Stimulated activated CD4-positive, alpha-beta T cell treated with anti-CD3 and anti-CD28 coated beads, Interleukin-4, amount 100 ng/mL, for 1 hour (primary cell): Measurements from ENCODE around the gene DACT2.
"Not testable (repeated sequence)": the region's sequence is repeated elsewhere in the genome, so short reads cannot be mapped to it uniquely, and the experiment has no call there.

Experiments used
- DNase-seq: peaks from one replicate; pipeline ENCODE4 v3.0.0-alpha.2; 2020

The DACT2 gene

DNA sequence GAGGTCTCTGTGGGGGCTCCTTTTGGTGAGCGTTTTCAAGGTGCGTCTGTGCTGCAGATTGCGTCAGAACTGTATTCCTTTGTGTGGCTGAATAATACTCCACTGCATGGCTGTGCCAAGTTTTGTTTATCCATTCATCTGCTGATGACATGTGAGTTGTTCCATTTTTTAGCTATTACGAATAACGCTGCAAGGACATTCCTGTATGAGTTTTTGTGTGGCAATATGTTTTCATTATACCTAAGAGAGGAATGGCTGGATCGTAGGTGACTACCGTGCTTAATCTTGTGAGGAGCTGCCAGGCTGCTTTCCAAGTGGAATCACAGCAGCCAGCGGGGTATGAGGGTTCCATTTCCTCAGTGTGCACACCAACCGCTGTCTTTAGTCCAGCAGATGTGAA, 1.1 kb upstream of the DACT2 start:
- DNase-seq = no peak

DNA sequence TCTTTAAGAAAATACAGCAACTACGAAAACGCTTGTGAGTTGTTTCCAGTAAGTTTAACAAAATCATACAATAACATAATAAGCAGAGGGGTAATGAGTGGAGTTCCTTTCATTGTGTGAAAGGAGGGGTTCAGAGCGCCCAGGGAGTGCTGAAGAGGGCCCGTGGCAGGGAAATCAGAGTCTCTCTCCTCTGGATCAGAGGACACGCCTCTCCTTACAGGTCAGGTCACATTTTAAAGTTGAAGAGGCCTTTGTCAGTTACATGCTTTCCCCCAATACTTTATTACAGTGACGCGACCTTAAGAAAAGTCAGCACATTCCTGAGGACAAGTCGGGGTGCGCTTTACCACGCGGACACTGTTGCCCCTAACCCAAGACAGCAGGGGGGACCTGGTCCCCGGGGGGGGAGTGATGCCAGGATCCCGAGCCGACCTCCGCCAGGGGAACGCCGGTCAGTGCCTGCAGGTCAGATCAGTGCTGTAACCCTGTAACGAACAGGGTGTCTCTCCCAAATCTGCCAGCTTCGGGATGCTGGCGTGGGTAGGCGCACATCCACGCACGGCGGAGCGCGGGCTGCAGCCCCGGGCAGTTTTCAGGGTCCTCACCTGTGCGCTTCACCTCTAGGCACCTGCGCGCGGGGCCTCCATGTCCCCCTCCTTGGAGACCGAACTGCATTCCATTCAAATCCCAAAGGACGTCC, 848 bp downstream of the DACT2 start:
- DNase-seq = no peak

DNA sequence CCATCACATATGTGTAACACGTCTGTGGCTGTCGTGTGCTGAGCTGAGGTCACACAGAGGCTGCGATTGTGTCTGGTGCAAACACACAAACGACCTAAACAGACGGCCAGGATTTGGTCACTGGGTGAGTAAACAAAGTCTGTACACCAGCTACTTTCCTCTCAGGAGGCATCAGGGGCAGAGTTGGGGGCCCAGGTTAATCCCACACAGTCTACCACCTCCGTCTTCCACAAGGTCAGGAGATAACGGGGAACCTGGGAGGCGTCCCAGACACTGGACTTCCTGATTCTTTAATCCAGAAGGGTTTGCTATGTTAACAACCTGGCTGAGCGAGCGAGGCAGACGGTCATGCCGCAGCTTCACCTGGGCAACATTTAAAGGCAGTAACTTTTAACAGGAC, 1.5 kb downstream of the DACT2 start:
- DNase-seq = no peak

DNA sequence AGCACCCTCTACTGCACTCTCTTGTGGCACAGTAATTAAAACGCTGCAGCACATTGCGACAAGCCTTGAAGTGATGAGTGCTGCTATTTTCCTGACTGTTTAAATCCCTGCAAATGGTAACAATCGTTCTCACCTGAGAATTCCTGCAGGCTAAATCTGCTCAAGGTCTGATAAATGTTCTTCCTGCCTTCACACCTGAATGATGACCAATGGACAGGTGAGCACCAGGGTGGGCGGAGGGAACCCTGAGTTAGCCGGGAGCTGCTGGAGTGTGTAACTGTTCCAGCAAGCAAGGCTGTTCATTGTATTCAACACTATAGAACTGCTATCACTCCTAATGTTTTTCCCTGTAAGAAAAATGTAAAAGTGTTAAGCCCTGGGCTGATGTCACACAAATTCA, 4.0 kb downstream of the DACT2 start:
- no peak for DNase-seq

DNA sequence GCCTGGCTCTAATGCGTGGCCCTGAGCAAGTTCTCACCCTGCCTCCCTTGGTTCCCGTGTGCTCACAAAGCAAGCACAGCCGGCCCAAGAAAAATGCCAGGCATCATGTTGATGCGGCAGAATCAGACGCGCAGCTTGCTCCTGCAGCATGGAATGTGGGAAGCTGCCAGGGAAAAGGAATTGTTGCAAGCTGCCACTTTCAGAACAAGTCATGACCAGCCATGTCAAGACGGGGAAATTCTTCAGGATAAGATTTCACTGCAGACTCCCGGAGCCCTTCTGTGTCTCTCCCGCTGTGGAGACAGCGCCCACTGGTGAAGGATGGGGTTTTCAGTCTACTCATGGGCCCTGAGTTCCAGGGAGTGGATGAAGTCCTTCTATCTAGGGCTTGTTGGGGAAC, 4.6 kb downstream of the DACT2 start:
- DNase-seq = no peak

DNA sequence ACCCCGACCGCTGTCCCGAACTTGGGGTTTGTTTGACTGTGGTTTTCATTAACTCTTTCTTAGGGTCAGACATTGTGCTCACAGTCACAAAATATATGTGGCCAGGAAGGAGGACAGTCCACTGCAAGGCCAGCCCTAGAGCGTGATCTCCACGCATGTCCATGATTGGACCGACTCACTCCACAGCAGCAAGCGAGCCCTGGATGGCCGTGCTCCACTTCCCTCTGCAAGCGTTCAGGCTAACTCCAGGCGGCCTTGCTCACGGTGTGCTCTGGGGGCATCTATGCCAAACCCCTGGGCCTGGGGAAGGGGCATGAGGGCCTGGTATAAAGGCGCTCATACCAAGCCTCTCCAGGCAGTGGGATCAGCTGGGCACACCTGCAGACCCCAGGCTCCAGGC, 5.6 kb downstream of the DACT2 start:
- DNase-seq = no peak

DNA sequence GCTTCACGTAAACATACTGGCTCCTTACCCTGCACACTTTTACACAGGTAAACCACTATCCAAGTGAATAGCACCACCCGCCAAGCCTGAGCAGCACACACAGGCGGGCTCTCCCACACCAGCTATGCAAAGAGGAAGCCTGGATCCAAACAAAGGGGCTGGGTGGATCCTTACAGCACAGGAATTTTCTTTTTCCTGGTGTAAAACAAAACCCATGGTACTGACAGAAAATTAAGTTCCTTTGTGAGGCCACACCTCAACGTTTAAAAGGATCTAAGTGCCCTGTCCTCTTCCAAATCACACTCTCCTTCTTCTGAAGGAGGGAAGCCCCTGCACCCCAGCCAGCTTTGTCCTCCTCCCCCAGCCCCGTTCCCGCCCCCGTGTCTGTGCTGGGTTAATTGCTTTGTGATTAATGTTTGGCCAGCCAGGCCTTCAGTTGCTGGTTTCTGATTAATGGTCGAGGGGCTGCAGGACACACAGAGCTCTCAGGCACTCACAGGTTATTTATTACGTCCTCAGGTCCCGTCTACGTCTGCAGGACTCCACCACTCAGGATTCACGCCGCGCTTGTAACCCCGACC, 6.1 kb downstream of the DACT2 start:
- DNase-seq = no peak

DNA sequence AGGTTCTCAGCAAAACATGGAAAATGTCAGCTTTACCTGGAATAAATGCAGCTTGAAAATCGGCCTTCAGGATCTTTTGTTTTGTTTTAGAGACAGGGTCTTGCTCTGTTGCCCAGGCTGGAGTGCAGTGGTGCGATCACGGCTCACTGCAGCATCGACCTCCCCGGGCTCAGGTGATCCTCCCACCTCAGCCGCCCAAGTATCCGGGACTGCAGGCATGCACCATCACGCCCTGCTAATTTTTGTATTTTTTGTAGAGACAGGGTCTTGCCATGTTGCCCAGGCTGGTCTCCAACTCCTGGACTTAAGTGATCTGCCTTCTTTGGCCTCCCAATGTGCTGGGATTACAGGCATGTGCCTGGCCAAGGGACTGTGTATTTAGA, 7.5 kb downstream of the DACT2 start:
- not testable (repeated sequence) for DNase-seq

DNA sequence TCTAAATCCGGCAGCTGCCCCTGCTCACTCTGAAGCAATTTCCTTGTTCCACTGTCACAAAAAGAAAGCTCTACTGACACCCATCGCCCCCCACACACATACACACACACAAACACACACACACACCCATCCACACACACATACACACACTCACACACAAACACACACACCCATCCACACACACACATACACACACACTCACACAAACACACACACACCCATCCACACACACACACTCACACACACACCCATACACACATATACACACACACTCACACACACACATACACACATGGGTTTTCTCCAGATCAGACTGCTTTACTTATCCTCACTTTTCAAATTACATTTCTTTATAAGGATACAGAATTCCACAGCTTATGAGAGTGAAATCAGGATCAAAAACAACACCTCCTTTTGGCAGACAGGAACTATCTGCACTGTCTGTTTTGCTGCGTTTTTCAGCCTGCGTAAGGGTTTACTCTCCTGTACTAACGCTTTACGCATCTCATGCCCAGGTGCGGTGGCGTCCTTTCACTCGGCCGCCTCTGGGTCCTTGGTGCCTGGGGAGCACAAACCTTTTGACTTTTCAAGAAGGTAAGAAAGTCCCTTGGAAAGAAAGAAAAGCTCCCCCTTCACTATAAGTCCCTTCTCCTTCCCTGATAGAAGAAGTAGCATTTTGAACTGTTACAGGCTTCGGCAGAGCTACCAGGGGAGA, 8.0 kb downstream of the DACT2 start:
- no peak for DNase-seq

DNA sequence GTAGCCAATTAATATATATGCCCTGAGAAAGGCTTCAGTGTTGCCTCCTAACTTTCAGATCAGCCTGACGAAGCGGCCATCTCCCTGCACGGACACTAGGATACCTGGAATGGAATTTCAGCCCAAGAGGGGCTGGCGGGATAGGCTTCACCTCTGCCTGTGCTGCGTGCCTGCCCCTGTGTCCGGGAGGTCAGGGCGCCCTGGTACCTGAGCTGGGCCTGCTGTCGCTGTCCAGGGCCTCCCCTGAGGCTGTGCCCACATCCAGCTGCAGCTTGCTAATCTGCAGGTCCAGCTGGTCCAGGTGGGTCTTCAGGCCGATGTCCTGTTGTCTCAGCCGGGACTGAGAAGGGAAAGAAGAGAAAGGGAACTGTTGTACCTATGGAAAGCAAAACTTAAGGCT, 8.6 kb downstream of the DACT2 start:
- no peak for DNase-seq

DNA sequence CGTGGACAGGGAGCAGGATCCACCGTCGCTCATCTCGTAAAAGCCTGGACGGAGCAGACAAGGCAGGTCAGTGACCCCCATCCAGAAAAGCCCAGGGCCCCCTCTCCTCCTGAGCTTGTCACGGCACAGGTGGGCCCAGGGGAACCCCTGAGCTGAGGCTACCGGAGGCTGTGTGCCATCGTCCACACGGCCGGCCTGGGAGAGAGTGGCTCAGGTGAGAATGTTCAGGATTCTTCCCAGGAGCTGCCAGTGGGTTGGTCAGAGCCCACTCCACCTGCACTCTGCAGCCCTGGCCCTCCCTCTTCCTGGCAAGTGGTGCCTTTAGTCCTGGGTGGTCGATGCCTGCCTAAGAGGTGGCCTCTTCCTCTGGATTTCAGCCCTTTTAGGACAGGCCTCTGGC, 9.2 kb downstream of the DACT2 start:
- DNase-seq = no peak

DNA sequence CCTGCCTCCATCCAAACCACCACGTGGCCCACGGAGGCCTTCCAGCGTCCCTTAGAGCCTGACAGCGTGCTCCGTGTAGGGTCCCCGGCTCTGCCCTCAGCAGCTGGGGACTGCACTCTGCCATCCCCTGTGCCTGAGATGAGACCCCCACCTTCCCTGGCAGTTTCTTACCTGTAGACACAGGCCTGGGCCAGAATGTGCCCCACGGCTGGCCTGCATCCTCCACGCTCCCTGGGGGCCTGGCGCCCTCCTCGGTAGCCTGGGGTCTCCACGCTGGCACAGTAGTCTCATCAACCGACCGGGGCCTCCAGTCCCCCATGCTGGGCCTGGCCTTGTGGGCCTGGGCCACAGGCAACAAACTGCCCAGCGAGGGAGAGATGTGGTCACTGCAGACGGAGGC, 9.6 kb downstream of the DACT2 start:
- DNase-seq = no peak

DNA sequence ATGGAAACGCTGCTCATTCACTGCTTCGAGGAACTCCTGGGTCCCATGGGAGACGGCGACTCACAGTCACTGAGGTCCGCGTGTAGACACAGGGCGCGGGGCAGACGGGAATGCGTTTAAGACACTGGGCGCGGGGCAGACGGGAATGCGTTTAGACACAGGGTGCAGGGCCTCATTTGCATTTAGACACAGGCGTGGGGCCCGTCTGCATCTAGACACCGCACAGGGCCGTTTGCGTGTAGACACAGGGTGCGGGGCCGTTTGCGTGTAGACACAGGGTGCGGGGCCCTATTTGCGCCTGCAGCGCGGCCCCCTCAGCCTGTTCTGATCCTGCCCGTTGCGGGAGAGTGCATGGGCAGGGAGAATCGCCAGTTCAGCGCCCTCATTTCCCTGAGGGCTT, 10.4 kb downstream of the DACT2 start:
- DNase-seq = no peak

DNA sequence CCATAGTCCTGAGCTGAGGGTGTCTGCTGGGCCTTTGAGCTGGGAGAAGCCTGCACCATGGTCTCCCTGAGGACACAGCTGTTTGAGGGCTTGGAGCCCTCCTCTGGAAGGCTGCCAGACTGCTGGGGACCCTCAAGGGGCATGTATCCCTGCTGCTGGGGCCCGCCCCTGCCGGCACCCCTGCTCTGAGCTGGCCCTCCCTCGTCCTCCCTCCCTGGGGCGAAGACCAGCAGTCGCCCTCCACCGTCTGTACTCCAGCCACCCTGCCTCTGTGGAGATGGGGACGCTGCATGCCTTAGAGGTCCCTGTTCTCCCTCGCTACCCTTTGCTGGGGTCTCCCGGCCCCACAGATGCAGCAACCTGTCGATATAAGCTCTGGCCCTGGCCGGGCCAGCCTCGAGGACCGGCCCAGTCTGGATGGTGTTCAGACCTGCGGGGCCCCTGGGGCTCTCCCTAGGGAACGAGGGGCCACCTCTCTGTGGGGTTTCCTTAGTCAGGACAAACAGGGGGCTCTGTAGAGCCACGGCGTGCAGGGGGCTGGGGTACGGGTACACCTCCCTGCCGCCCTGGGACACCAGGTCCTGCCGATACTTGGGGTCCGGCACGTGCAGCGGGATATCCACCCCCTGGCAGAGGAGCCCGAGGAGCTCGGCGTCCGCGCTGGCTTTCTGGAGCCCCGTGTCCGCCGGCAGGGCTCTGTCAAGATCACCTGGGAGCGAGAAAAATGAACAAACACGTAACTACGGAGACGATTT, 11.0 kb downstream of the DACT2 start:
- DNase-seq = no peak

DNA sequence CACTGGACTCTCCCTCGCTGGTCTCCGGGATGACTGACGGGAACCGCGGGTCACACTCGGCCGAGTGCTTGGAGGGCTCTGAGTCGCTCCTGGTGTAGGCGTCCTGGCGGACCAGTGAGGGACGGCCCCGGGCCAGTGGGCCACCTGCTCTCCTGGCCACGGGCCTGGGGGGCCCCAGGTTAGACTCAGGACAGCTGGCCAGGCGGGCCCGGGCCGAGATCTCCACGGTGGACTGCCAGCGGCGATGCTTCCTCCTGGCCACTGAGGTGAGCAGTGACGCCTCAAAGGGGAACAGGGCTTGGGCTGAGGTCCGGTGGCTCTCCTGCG, 11.9 kb downstream of the DACT2 start:
- no peak for DNase-seq

DNA sequence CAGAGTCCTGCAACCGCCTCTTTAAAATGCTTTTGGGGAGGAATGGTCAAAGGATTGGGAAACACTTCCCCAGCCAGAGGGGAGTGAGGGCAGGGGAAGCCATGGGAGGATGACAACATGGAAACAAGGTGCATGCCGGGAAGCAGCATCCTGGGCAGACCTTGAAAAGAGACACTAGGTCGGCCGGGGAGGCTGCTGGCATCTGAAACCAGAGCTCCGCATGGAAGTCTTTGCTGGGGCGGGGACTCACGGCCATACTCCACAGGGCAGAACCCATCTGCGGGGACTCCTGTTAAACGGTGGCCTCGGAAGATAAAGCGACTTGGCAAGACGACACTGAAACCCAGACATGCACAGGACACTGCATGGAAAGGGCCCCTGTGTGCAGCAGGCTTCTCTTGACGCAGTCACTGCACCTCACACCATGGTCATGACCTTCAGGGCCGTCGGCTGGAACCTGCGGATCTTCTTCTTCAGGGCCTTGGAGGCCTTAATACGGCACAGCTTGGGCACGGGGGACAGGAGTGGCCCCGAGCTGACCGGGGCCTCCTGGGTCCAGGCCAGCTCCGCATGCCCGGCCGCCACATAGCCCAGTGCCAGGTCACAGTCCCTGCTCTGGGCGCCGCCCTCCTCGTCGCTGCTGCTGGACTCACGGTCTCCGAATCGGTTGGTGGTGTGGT, 12.4 kb downstream of the DACT2 start:
- no peak for DNase-seq

DNA sequence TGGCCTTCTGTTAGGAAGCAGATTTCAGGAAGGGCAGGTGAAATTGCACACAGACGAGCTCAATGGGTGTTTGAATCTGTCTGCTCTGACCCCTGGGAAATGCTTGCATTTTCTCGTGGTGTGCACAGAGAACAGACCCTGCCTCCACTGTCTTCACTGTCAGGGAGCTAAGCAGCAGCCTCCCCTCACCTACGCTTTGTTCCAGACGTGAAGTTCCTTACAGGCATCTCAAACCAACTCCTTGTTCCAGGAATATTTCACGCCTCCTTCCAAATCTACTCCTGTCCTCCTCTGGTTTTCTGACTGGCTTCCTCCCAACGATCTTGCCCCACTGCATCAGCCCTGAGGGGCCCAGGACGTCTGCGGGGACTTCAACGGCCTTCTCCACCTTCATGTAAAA, 13.7 kb downstream of the DACT2 start:
- no peak for DNase-seq

DNA sequence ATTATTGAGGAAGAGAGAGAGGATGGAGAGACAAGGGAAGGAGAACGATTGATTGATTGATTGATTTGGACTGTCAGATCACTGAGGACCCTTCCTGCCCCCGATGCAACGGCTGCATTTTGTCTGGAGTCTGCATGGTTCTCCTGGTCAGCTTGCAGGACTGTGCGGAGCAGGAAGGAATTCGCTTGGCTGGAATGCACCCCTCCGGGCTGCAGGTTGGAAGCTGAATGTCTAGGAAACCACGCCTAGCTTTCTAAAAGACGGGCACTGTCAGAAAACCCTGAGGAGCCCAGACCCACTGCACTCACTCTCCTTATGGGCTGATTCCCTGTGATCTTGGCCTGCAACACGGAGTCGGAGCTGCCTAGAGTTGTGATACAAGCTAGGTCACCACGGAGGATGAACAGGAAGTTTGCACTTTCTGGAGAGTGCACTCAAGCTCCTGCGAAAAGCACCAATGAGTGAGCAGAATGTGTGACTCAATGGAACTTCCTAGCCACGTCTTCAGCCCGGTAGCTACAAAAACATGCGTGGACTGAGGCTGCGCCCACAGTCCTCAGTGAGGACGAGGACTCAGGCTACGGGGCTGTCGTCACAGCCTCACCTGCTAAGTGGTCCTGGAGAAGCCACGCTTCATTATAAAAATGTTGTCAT, 14.4 kb downstream of the DACT2 start:
- no peak for DNase-seq

DNA sequence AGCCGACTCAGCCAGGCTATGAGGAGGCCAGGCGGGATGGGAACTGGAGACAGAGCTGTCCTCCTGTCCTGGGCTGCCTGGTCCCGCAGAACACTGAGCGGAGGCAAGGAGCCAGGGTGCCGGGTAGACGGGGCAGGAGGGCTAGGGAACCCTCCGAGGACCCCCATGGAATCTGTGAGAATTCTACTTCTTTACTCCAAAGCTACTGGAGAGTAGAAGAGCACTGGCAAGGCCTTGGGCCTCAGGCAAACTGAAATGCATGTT, 14.9 kb downstream of the DACT2 start:
- DNase-seq = no peak

DNA sequence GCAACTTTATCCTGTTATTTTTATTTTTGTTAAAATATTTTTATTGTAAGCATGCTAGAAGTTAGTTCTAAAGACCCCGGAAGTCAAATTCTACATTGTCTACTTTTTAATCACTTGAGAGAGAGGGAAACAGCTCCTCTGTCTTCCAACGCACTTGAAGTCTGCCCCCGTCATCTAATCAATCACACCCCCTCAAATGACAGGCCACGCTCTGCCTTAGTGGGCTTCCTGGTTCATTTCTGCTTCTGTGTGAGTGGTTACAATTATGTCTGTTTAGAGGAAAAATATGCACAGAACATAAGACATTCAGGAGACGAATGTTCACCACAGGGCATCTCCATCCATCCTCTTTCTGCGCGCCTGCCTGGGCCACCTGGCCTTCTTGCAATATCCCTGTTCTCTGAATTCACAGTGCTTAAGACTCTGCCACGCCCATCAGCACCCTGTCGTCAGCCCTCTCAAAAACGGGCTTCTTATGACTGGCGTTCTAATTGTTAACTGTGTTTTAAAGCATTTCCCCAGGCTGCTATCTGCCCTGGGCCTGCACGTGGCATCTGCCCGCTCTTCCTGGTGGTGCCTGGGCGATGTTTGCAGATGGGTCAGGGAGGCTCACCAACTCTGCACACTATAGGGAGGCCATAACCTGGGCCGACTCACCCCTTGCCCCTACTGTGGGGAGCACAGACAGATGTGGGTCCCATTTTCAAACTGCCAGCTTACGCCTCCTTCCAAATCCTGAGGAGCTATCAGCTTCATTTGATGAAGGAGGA, 15.4 kb downstream of the DACT2 start:
- DNase-seq = no peak

DNA sequence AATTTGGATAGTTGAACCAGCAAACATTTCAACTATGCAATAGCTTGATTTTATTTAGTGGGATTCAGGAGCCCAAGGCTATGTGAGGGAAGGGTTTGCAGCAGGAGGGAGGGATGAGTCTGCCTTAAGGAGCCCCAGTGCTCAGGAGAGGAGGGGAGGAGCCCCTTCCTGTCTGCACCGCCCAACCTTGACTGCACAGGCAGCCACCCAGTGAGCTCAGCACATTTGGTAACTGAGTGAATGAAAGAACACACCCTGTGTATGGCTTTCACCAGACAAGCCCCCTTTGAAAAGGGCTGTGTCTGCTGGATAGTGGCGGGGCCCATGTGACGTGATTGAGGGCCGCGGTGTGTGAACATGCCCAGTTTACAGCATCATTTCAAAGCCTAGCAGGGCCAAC, 17.0 kb downstream of the DACT2 start:
- DNase-seq = no peak

DNA sequence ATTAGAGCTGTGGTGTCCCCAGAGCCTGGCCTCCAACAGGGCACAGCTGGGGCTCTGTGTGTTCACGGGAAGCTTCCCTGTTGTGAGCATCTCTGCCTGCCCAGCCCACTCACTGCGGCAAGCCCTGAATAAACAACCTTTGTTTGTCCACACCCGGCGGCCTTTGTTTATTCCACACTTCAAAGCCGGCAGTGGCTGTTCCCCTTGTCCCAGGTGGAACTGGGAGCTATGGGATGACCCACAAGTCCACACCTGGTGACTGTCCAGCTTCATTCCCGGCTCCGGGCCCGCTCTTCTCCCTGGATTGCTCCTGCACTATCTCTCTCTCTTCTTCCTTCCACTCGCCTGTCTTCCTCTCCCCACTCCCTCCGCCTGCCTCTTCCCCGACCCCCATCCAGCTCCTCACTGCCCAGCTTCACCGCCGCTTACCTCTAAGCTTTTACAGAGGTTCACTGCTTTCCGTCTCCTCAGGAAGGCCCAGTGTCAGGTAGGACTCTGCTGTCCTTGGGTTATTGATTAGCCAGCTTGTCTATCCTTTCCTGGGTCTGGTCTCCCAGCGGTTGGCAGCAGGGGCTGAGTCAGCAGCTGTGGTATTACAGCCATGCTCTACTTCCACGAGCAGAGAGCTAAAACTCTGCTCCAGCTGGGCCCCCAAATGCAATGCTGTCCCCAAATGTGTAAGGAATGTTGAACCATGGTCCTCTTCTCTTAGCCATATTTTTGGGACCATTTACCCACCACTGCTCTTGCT, 17.8 kb downstream of the DACT2 start:
- DNase-seq = no peak
